CD4-positive, alpha-beta memory T cell (primary cell): ENCODE results near the gene FCER1G. TPM values are rescaled to one million over a fixed set of nuclear protein-coding genes. Genes with fewer than 3 reads are reported as not detected.
A peak's percentile ranks its signal among the peaks of the same experiment; 100 is the strongest.

Experiments used
- CTCF ChIA-PET: fragments of 350-600 bp; sonication (Branson Sonifier 250); formaldehyde crosslinking; loops from one replicate; lab custom pipeline; 2021; ENCODE audit warnings: inconsistent platforms; ENCODE audit not compliant: partially characterized antibody; lab: Charles Lee
- POLR2A ChIA-PET: fragments of 350-600 bp; sonication (Branson Sonifier 250); formaldehyde crosslinking; loops from one replicate; lab custom pipeline; 2021; ENCODE audit not compliant: partially characterized antibody; lab: Charles Lee
- DNase-seq, 5 donors: peaks; one replicate each; pipeline versions ENCODE4 v3.0.0 to v3.0.0-alpha.2; 2020 to 2022; ENCODE audit warnings: mixed read lengths in 1 of 5
- H3K27ac ChIP-seq: one replicate; pipeline ENCODE4 v1.7.0; 2013; ENCODE audit warnings: low read depth, low read length
- H3K27me3 ChIP-seq: 2 replicates; pipeline ENCODE4 v1.7.0; 2013; ENCODE audit warnings: mild to moderate bottlenecking, low read length, moderate library complexity; ENCODE audit not compliant: insufficient read depth
- H3K36me3 ChIP-seq: 2 replicates; pipeline ENCODE4 v1.7.0; 2013; ENCODE audit warnings: mild to moderate bottlenecking, low read length, moderate library complexity; ENCODE audit not compliant: insufficient read depth
- H3K4me1 ChIP-seq: 2 replicates; pipeline ENCODE4 v1.7.0; 2013; ENCODE audit warnings: mild to moderate bottlenecking, low read length, moderate library complexity; ENCODE audit not compliant: insufficient read depth
- H3K4me3 ChIP-seq, 2 donors: one replicate each; pipeline ENCODE4 v1.7.0; 2013; ENCODE audit warnings: low read length in 2 of 2, mild to moderate bottlenecking in 1 of 2
- H3K9me3 ChIP-seq, 2 donors: one replicate each; pipeline ENCODE4 v1.7.0; 2013; ENCODE audit warnings: low read length in 2 of 2, control low read depth in 1 of 2; ENCODE audit not compliant: control insufficient read depth in 1 of 2
- H3K27ac Mint-ChIP-seq, 7 donors: one replicate each; pipeline ENCODE4 v1.8.0; 2020 to 2021; ENCODE audit warnings: mixed read lengths in 7 of 7, mild to moderate bottlenecking in 6 of 7, inconsistent platforms in 3 of 7, moderate library complexity in 3 of 7
- H3K27me3 Mint-ChIP-seq, 2 donors: one replicate each; pipeline ENCODE4 v1.8.0; 2020 to 2021; ENCODE audit warnings: mixed read lengths in 2 of 2
- H3K36me3 Mint-ChIP-seq, 2 donors: one replicate each; pipeline ENCODE4 v1.8.0; 2020 to 2021; ENCODE audit warnings: mixed read lengths in 2 of 2, inconsistent platforms in 1 of 2, mild to moderate bottlenecking in 1 of 2
- H3K4me1 Mint-ChIP-seq, 4 donors: one replicate each; pipeline ENCODE4 v1.8.0; 2020 to 2021; ENCODE audit warnings: mixed read lengths in 4 of 4, mild to moderate bottlenecking in 1 of 4
- H3K4me3 Mint-ChIP-seq, 8 donors: one replicate each; pipeline ENCODE4 v1.8.0; 2020 to 2021; ENCODE audit warnings: mixed read lengths in 8 of 8, mild to moderate bottlenecking in 7 of 8, moderate library complexity in 6 of 8, inconsistent platforms in 3 of 8
- H3K9me3 Mint-ChIP-seq, 8 donors: one replicate each; pipeline ENCODE4 v1.8.0; 2020 to 2021; ENCODE audit warnings: mixed read lengths in 8 of 8, mild to moderate bottlenecking in 5 of 8, inconsistent platforms in 3 of 8, moderate library complexity in 1 of 8
- intact Hi-C: fragments of 100-400 bp; cut with micrococcal nuclease; formaldehyde crosslinking; loops from one replicate; pipeline ENCODE4 v1.15.1; 2023
- polyA plus RNA-seq, 2 donors: library from polyadenylated mRNA; unstranded; fragments of 300-500 nt; fragmentation: Illumina TruSeq; gene quantifications; one replicate each; pipeline ENCODE4 v1.2.3, GENCODE V29; 2021
- total RNA-seq, 2 experiments: library from RNA; stranded (reverse); gene quantifications; one replicate each; pipeline ENCODE4 v1.2.3, GENCODE V29; 2021

FCER1G gene
- total and polyA plus RNA-seq, 4 experiments from 2014 or later, result 2.1 to 10.5 (median 6.3) TPM

GRCh38 chr1:161225178-161225533, 10.1 kb downstream of the FCER1G start:
- no peaks in the 10 kb centered on the region for H3K27me3 ChIP-seq
- no peaks in the 10 kb centered on the region for H3K9me3 ChIP-seq
- DNase-seq, result peak in 1 of 5 donors; percentile 41
- H3K27me3 Mint-ChIP-seq, result no peaks in the 10 kb centered on the region
- peak overlapping the region; percentile 39 for H3K27ac ChIP-seq
- peaks cover 28% of the 10 kb centered on the region for H3K4me1 ChIP-seq
- peak overlapping the region in 3 of 8 donors; percentile 96 to 100 (median 99) for H3K4me3 Mint-ChIP-seq
- peaks cover 20% of the 10 kb centered on the region for H3K36me3 ChIP-seq
- ChIA-PET CTCF (interaction anchor here (0.7 to 13.2 kb wide), 31 partner anchors 9 to 228 kb away, joined by 3 to 245 read pairs (median 8); partner anchors contain the start of genes ADAMTS4, ARHGAP30, B4GALT3 and CFAP126), POLR2A (interaction anchor here (0.6 to 5.1 kb wide), 28 partner anchors 8 to 175 kb away, joined by 3 to 112 read pairs (median 7); partner anchors contain the start of genes ARHGAP30, CFAP126, DEDD and FCER1G)
- peak overlapping the region; percentile 83 to 98 (median 97) for H3K27ac Mint-ChIP-seq
- intact Hi-C loops, result loop anchor here (1.0 to 10.0 kb wide), 9 partner anchors 15 to 520 kb away; partner anchors contain the start of genes B4GALT3, CFAP126, DEDD and DUSP12
- H3K36me3 Mint-ChIP-seq, result peaks cover 4 to 24% of the 10 kb centered on the region in 2 donors
- peaks cover 20 to 37% (median 29%) of the 10 kb centered on the region in 4 donors for H3K4me1 Mint-ChIP-seq
- H3K4me3 ChIP-seq, result no peak overlapping the region
- H3K9me3 Mint-ChIP-seq, result no peaks in the 10 kb centered on the region

GRCh38 chr1:161225534-161226319, 10.6 kb downstream of the FCER1G start, which contains the start of gene TOMM40L:
TOMM40L (plus strand) TSS chr1:161226060; CDS start chr1:161226490, 430 bp downstream.
- H3K36me3 Mint-ChIP-seq, result peaks cover 4 to 30% of the 10 kb centered on the region in 2 donors
- no peaks in the 10 kb centered on the region for H3K27me3 Mint-ChIP-seq
- ChIA-PET CTCF (interaction anchor here (0.7 to 13.2 kb wide), 37 partner anchors 9 to 228 kb away, joined by 3 to 245 read pairs (median 7); partner anchors contain the start of genes ADAMTS4, ARHGAP30, B4GALT3 and CFAP126), POLR2A (interaction anchor here (0.6 to 5.1 kb wide), 31 partner anchors 8 to 180 kb away, joined by 3 to 112 read pairs (median 6); partner anchors contain the start of genes ARHGAP30, CFAP126, DEDD and FCER1G)
- H3K27ac Mint-ChIP-seq, result peak within 1 kb of the TSS; percentile 89 to 98 (median 97)
- Histone ChIP-seq H3K27me3 (no peaks in the 10 kb centered on the region), H3K9me3 (no peaks in the 10 kb centered on the region), H3K4me1 (peaks cover 28% of the 10 kb centered on the region), H3K27ac (peak within 1 kb of the TSS; percentile 63), H3K4me3 (peak within 1 kb of the TSS; percentile 67 to 91), H3K36me3 (peaks cover 24% of the 10 kb centered on the region)
- peak within 1 kb of the TSS; percentile 96 to 100 (median 98) for H3K4me3 Mint-ChIP-seq
- H3K9me3 Mint-ChIP-seq, result no peaks in the 10 kb centered on the region
- H3K4me1 Mint-ChIP-seq, result peaks cover 20 to 37% (median 29%) of the 10 kb centered on the region in 4 donors
- peak; percentile 85 to 97 (median 95) for DNase-seq
- intact Hi-C loops, result loop anchor here (1.0 to 10.0 kb wide), 10 partner anchors 15 to 519 kb away; partner anchors contain the start of genes B4GALT3, CFAP126, DEDD and DUSP12

DNA sequence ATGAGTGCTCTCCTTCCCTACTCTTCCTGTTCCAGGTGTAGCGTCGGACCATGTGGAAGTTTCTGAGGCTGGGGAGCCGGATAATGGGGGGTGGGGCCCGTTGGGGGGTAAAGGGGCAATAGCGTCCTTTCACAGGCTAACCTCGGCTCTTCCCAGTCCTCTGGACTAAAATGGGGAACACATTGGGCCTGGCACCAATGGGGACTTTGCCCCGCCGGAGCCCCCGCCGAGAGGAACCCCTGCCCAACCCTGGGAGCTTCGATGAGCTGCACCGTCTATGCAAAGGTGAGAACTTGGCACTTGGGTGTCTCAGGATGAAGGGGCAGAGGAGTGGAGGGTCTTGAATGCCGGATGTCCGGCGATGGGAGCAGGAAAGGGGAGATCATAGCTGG, 11.2 kb downstream of the FCER1G start:
- Mint-ChIP-seq H3K27me3 (no peaks in the 10 kb centered on the region), H3K4me1 (peaks cover 20 to 37% (median 29%) of the 10 kb centered on the region in 4 donors), H3K27ac (peak overlapping the region; percentile 89 to 98 (median 97)), H3K9me3 (no peaks in the 10 kb centered on the region), H3K36me3 (peaks cover 4 to 32% of the 10 kb centered on the region in 2 donors), H3K4me3 (peak overlapping the region; percentile 96 to 100 (median 98))
- Histone ChIP-seq H3K4me1 (peaks cover 28% of the 10 kb centered on the region), H3K9me3 (no peaks in the 10 kb centered on the region), H3K27ac (peak overlapping the region; percentile 63), H3K27me3 (no peaks in the 10 kb centered on the region), H3K4me3 (peak overlapping the region; percentile 67 to 91), H3K36me3 (peaks cover 24% of the 10 kb centered on the region)
- ChIA-PET POLR2A (interaction anchor here (0.6 to 5.1 kb wide), 24 partner anchors 11 to 181 kb away, joined by 3 to 112 read pairs (median 8); partner anchors contain the start of genes ARHGAP30, DEDD, FCER1G and NDUFS2), CTCF (interaction anchor here (0.7 to 13.2 kb wide), 33 partner anchors 10 to 229 kb away, joined by 3 to 245 read pairs (median 8); partner anchors contain the start of genes ADAMTS4, B4GALT3, CFAP126 and DEDD)
- peak in 1 of 5 donors; percentile 4 for DNase-seq
- intact Hi-C loops, result loop anchor here (2.0 to 10.0 kb wide), 3 partner anchors 88 to 518 kb away; partner anchors contain the start of genes CFAP126, DUSP12 and SDHC

- CTCF ChIA-PET, result interaction anchor here (1.3 to 13.2 kb wide), 17 partner anchors 10 to 171 kb away, joined by 3 to 245 read pairs (median 40); partner anchors contain the start of genes CFAP126, DEDD, FCER1G and NDUFS2
- intact Hi-C loops, result loop anchor here (1.0 to 10.0 kb wide), 6 partner anchors 65 to 518 kb away; partner anchors contain the start of genes CFAP126, DUSP12 and SDHC
- peaks cover 4 to 32% of the 10 kb centered on the region in 2 donors for H3K36me3 Mint-ChIP-seq
- H3K27me3 ChIP-seq, result no peaks in the 10 kb centered on the region
- H3K9me3 Mint-ChIP-seq, result no peaks in the 10 kb centered on the region
- H3K4me1 Mint-ChIP-seq, result peaks cover 20 to 37% (median 29%) of the 10 kb centered on the region in 4 donors
- H3K4me3 Mint-ChIP-seq, result peak overlapping the region; percentile 67 to 100 (median 98)
- no peaks in the 10 kb centered on the region for H3K27me3 Mint-ChIP-seq
- H3K9me3 ChIP-seq, result no peaks in the 10 kb centered on the region
- DNase-seq, result no peak
- peak overlapping the region in 5 of 7 donors; percentile 25 to 96 (median 90) for H3K27ac Mint-ChIP-seq
- H3K36me3 ChIP-seq, result peaks cover 24% of the 10 kb centered on the region
- H3K4me1 ChIP-seq, result peaks cover 28% of the 10 kb centered on the region
- H3K27ac ChIP-seq, result peak overlapping the region; percentile 63
- POLR2A ChIA-PET, result interaction anchor here (1.2 to 5.1 kb wide), 10 partner anchors 24 to 181 kb away, joined by 3 to 112 read pairs (median 13); partner anchors contain the start of genes DEDD, NDUFS2, UFC1 and USF1
- peak overlapping the region; percentile 67 to 91 for H3K4me3 ChIP-seq
Measured at GRCh38 chr1:161226759-161227158, 11.7 kb downstream of the FCER1G start.

DNA sequence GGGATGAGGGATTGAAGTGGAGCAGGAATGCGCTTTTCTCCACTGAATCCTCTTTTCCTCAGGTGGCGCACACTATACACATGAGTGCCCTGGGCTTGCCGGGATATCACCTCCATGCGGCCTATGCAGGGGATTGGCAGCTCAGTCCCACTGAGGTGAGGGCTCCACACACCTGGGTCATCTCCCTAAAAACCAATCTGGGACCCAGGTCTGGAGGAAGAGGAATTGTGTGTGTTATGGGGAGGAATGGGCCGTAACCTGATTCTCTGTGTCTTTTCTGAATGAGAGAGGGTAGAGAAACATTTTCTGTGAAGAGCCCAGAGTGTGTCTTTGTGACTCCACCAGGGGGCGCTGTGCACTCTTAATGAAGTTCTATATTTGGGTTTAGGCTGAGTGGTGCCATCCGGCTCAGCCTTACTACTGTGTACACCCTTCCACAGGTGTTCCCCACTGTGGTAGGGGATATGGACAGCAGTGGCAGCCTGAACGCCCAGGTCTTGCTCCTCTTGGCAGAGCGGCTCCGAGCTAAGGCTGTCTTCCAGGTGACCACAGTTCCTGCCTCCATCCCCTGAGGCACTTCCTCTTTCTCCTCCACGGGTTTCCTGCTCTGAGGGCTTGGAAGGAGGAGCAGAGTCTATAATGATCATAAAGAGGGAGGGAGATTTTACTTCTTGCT, 12.2 kb downstream of the FCER1G start:
- DNase-seq, result peak; percentile 82 to 86 (median 83)
- Mint-ChIP-seq H3K9me3 (no peaks in the 10 kb centered on the region), H3K36me3 (peaks cover 4 to 32% of the 10 kb centered on the region in 2 donors), H3K4me1 (peaks cover 20 to 37% (median 29%) of the 10 kb centered on the region in 4 donors), H3K27me3 (no peaks in the 10 kb centered on the region), H3K27ac (peak overlapping the region; percentile 4 to 96 (median 68)), H3K4me3 (peak overlapping the region; percentile 66 to 100 (median 98))
- ChIA-PET POLR2A (interaction anchor here (0.7 to 5.1 kb wide), 9 partner anchors 24 to 109 kb away, joined by 3 to 112 read pairs (median 8); partner anchors contain the start of genes NDUFS2, SDHC and UFC1), CTCF (interaction anchor here (1.4 to 13.2 kb wide), 15 partner anchors 11 to 170 kb away, joined by 3 to 245 read pairs (median 42); partner anchors contain the start of genes CFAP126, DEDD, FCER1G and NDUFS2)
- intact Hi-C loops, result loop anchor here (1.0 to 10.0 kb wide), 6 partner anchors 64 to 517 kb away; partner anchors contain the start of genes CFAP126, DUSP12 and SDHC
- Histone ChIP-seq H3K27me3 (no peaks in the 10 kb centered on the region), H3K36me3 (peaks cover 24% of the 10 kb centered on the region), H3K27ac (peak overlapping the region; percentile 63), H3K4me3 (peak overlapping the region in 1 of 2 donors; percentile 32), H3K4me1 (peaks cover 28% of the 10 kb centered on the region), H3K9me3 (no peaks in the 10 kb centered on the region)
